ENCODE data around the gene LYZL2.

LYZL2 gene

GRCh38 chr10:30591249-30591670 is 38.3 kb downstream of the LYZL2 start:
- peak; percentile 5 for DNase-seq (ENCODE audit: low read depth)

GRCh38 chr10:30589441-30589840 is 40.1 kb downstream of the LYZL2 start:
- DNase-seq (ENCODE audit: low read depth) = no peak

GRCh38 chr10:30587522-30588031 is 42.0 kb downstream of the LYZL2 start:
- no peak for DNase-seq (ENCODE audit: low read depth)

- DNase-seq (ENCODE audit: low read depth) = no peak
Observed at GRCh38 chr10:30586828-30587227, 42.7 kb downstream of the LYZL2 start.

GRCh38 chr10:30583778-30584415 is 45.7 kb downstream of the LYZL2 start:
- no peak for DNase-seq (ENCODE audit: low read depth)

GRCh38 chr10:30581779-30582380 is 47.7 kb downstream of the LYZL2 start:
- DNase-seq (ENCODE audit: low read depth) = no peak

GRCh38 chr10:30580676-30581075 is 48.9 kb downstream of the LYZL2 start:
- DNase-seq (ENCODE audit: low read depth) = no peak

GRCh38 chr10:30580241-30580640 is 49.3 kb downstream of the LYZL2 start:
- DNase-seq (ENCODE audit: low read depth) = no peak

GRCh38 chr10:30579574-30579973 is 50.0 kb downstream of the LYZL2 start:
- DNase-seq (ENCODE audit: low read depth) = no peak

- no peak for DNase-seq (ENCODE audit: low read depth)
Observed at GRCh38 chr10:30577048-30577447, 52.5 kb downstream of the LYZL2 start.

- no peak for DNase-seq (ENCODE audit: low read depth)
Observed at GRCh38 chr10:30576641-30577040, 52.9 kb downstream of the LYZL2 start.

- no peak for DNase-seq (ENCODE audit: low read depth)
Observed at GRCh38 chr10:30574432-30574796, 55.1 kb downstream of the LYZL2 start.

- no peak for DNase-seq (ENCODE audit: low read depth)
Observed at GRCh38 chr10:30573721-30574431, 55.7 kb downstream of the LYZL2 start.

GRCh38 chr10:30565449-30565848 is 64.1 kb downstream of the LYZL2 start:
- no peak for DNase-seq (ENCODE audit: low read depth)

GRCh38 chr10:30562787-30563186 is 66.8 kb downstream of the LYZL2 start:
- DNase-seq (ENCODE audit: low read depth) = no peak
